Measurements from ENCODE around the gene CDH16. TPM values are rescaled to one million over a fixed set of nuclear protein-coding genes. Genes with fewer than 3 reads are reported as not detected.

Gene CDH16
- total RNA-seq, 6 donors from 2014 or later, result 0.40 to 1.8 (median 1.7) TPM; not detected in 3

GRCh38 chr16:66886321-66886720 is 32.4 kb downstream of the CDH16 start:
- ATAC-seq (ENCODE audit: low FRiP score in 2 of 2), result no peak

GRCh38 chr16:66885491-66885890 is 33.2 kb downstream of the CDH16 start:
- Histone ChIP-seq H3K9me3 (no peaks in the 10 kb centered on the region), H3K36me3 (peaks cover 6 to 25% (median 13%) of the 10 kb centered on the region in 4 donors), H3K4me3 (no peak overlapping the region), H3K4me1 (peaks cover 8 to 48% (median 15%) of the 10 kb centered on the region in 4 donors), H3K27me3 (no peaks in the 10 kb centered on the region), H3K27ac (peak overlapping the region in 1 of 4 donors; percentile 16)
- peak in 1 of 2 donors; percentile 49 for DNase-seq
- no peak for ATAC-seq (ENCODE audit: low FRiP score in 2 of 2)
- 92 to 97% methylated on average over 11 to 12 of the region's 12 CpGs for WGBS, 2 donors
- TF ChIP-seq POLR2A (IDR thresholded peaks at IDR 0.05) (no peak), CTCF (IDR thresholded peaks at IDR 0.05) (no peak), POLR2AphosphoS5 (IDR thresholded peaks at IDR 0.05) (no peak), EP300 (IDR thresholded peaks at IDR 0.05) (no peak)

More at GRCh38 chr16:66886321-66886720, 32.4 kb downstream of the CDH16 start:
- H3K4me1 ChIP-seq, result peaks cover 7 to 40% (median 12%) of the 10 kb centered on the region in 4 donors
- 54 to 55% methylated on average over 2 of the region's 2 CpGs for WGBS, 2 donors
- no peaks in the 10 kb centered on the region for H3K9me3 ChIP-seq
- no peak overlapping the region for H3K27ac ChIP-seq
- H3K27me3 ChIP-seq, result no peaks in the 10 kb centered on the region
- no peak for DNase-seq
- no peak overlapping the region for H3K4me3 ChIP-seq
- peaks cover 6 to 25% (median 13%) of the 10 kb centered on the region in 4 donors for H3K36me3 ChIP-seq
- no peak for TF ChIP-seq EP300 (IDR thresholded peaks at IDR 0.05)
- no peak for TF ChIP-seq CTCF (IDR thresholded peaks at IDR 0.05)
- TF ChIP-seq POLR2A (IDR thresholded peaks at IDR 0.05), result no peak
- no peak for TF ChIP-seq POLR2AphosphoS5 (IDR thresholded peaks at IDR 0.05)

- TF ChIP-seq EP300 (IDR thresholded peaks at IDR 0.05) (no peak), POLR2AphosphoS5 (IDR thresholded peaks at IDR 0.05) (no peak), CTCF (IDR thresholded peaks at IDR 0.05) (no peak), POLR2A (IDR thresholded peaks at IDR 0.05) (no peak)
- Histone ChIP-seq H3K27ac (peak overlapping the region in 3 of 4 donors; percentile 13 to 91 (median 14)), H3K4me3 (no peak overlapping the region), H3K4me1 (peaks cover 8 to 48% (median 20%) of the 10 kb centered on the region in 4 donors), H3K27me3 (no peaks in the 10 kb centered on the region), H3K9me3 (no peaks in the 10 kb centered on the region), H3K36me3 (peaks cover 6 to 25% (median 13%) of the 10 kb centered on the region in 4 donors)
- WGBS, 2 donors, result 91 to 93% methylated on average over 3 of the region's 3 CpGs
- DNase-seq (no peak), ATAC-seq (ENCODE audit: low FRiP score in 2 of 2) (no peak)
Measured at GRCh38 chr16:66882702-66883101, 36.0 kb downstream of the CDH16 start.

- TF ChIP-seq CTCF (IDR thresholded peaks at IDR 0.05) (no peak), POLR2A (IDR thresholded peaks at IDR 0.05) (no peak), POLR2AphosphoS5 (IDR thresholded peaks at IDR 0.05) (no peak), EP300 (IDR thresholded peaks at IDR 0.05) (no peak)
- no peak for ATAC-seq (ENCODE audit: low FRiP score in 2 of 2)
- peak overlapping the region in 1 of 4 donors; percentile 65 for H3K4me3 ChIP-seq
- WGBS, 2 donors, result 88 to 93% methylated on average over 8 of the region's 8 CpGs
- H3K4me1 ChIP-seq, result peaks cover 8 to 48% (median 20%) of the 10 kb centered on the region in 4 donors
- peaks cover 6 to 25% (median 13%) of the 10 kb centered on the region in 4 donors for H3K36me3 ChIP-seq
- no peak for DNase-seq
- H3K27ac ChIP-seq, result peak overlapping the region in 1 of 4 donors; percentile 91
- no peaks in the 10 kb centered on the region for H3K9me3 ChIP-seq
- no peaks in the 10 kb centered on the region for H3K27me3 ChIP-seq
Measured at GRCh38 chr16:66881964-66882508, 36.6 kb downstream of the CDH16 start.
